ENCODE results near the gene C1QTNF12. TPM values are rescaled to one million over a fixed set of nuclear protein-coding genes. Genes with fewer than 3 reads are reported as not detected.

C1QTNF12 gene
- total and polyA plus RNA-seq, 7 donors = 1.9 to 28.7 (median 17.6) TPM; not detected in 2

GRCh38 chr1:1259119-1259488 is 12.6 kb upstream of the C1QTNF12 start:
- H3K9me3 ChIP-seq = no peaks in the 10 kb centered on the region
- no peaks in the 10 kb centered on the region for H3K27me3 ChIP-seq
- no peak overlapping the region for H3K4me3 ChIP-seq
- no peak for TF ChIP-seq EP300 (IDR thresholded peaks at IDR 0.05)
- no peak for TF ChIP-seq POLR2AphosphoS5 (IDR thresholded peaks at IDR 0.05)
- TF ChIP-seq CTCF (IDR thresholded peaks at IDR 0.05) = no peak
- TF ChIP-seq POLR2A (IDR thresholded peaks at IDR 0.05) = no peak
- H3K36me3 ChIP-seq = peaks cover 32 to 86% (median 55%) of the 10 kb centered on the region in 4 donors
- peaks cover 0 to 4% (median 0%) of the 10 kb centered on the region in 4 donors for H3K4me1 ChIP-seq
- 95 to 96% methylated on average over 22 of the region's 22 CpGs for WGBS, 2 donors
- no peak overlapping the region for H3K27ac ChIP-seq
- intact Hi-C loops (cut with DNase I) = no loop called here
- no peak for DNase-seq

GRCh38 chr1:1256956-1257871 is 10.7 kb upstream of the C1QTNF12 start:
- Histone ChIP-seq H3K9me3 (no peaks in the 10 kb centered on the region), H3K36me3 (peaks cover 26 to 84% (median 46%) of the 10 kb centered on the region in 4 donors), H3K4me1 (no peaks in the 10 kb centered on the region), H3K27ac (no peak overlapping the region), H3K4me3 (no peak overlapping the region), H3K27me3 (no peaks in the 10 kb centered on the region)
- TF ChIP-seq EP300 (IDR thresholded peaks at IDR 0.05) (no peak), CTCF (IDR thresholded peaks at IDR 0.05) (no peak), POLR2AphosphoS5 (IDR thresholded peaks at IDR 0.05) (no peak), POLR2A (IDR thresholded peaks at IDR 0.05) (no peak)
- no peak for DNase-seq
- intact Hi-C loops (cut with DNase I) = no loop called here
- 95% methylated on average over 31 of the region's 31 CpGs for WGBS, 2 donors

DNA sequence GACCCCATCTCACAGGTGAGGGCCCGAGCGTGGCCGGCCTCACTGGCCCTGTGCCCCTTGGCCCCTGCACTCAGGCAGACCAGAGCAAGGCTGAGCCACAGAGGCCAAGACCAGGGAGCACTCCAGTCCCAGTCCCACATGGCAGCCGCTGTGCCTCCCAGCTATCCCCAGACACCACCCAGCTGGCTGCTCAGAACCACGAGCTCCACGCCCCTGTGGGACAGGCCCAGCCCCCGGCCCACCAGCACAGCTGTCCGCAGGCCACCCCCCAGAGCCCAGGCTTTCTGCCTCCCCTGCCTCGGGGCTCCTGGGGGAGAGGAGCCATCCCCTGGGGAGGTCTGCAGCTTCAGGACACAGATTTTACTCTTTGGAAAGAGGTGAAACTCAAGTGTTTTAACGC is 9.1 kb upstream of the C1QTNF12 start:
- H3K27me3 ChIP-seq = no peaks in the 10 kb centered on the region
- TF ChIP-seq POLR2A (IDR thresholded peaks at IDR 0.05) = no peak
- no peak for TF ChIP-seq POLR2AphosphoS5 (IDR thresholded peaks at IDR 0.05)
- TF ChIP-seq EP300 (IDR thresholded peaks at IDR 0.05) = no peak
- no peak for TF ChIP-seq CTCF (IDR thresholded peaks at IDR 0.05)
- WGBS, 2 donors = 90 to 92% methylated on average over 10 of the region's 10 CpGs
- no peak overlapping the region for H3K27ac ChIP-seq
- DNase-seq = no peak
- H3K4me3 ChIP-seq = no peak overlapping the region
- H3K4me1 ChIP-seq = no peaks in the 10 kb centered on the region
- peaks cover 22 to 73% (median 40%) of the 10 kb centered on the region in 4 donors for H3K36me3 ChIP-seq
- H3K9me3 ChIP-seq = no peaks in the 10 kb centered on the region
- intact Hi-C loops (cut with DNase I) = no loop called here

DNA sequence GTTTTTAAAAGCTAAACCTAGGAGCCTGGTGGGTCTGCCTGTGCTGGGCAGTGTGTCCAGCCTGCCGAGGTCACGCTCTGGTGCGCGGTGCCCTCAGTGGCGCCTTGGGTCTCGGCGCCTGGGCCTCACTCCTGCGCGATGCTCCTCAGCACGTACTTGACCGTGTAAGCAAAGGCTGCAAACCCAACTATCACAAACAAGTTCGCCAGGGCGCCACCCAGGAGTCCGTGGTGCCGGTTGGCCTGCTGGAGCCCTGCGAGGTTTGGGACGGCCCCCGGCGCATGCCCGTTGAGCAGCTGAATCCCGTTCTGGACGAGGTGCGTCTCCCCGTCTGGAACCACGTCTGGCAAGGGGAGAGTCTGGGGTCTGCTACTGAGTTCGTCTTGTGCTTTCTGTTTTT is 8.6 kb upstream of the C1QTNF12 start:
- intact Hi-C loops (cut with DNase I) = no loop called here
- Histone ChIP-seq H3K9me3 (no peaks in the 10 kb centered on the region), H3K27ac (no peak overlapping the region), H3K36me3 (peaks cover 22 to 68% (median 36%) of the 10 kb centered on the region in 4 donors), H3K4me3 (no peak overlapping the region), H3K27me3 (no peaks in the 10 kb centered on the region), H3K4me1 (no peaks in the 10 kb centered on the region)
- TF ChIP-seq POLR2AphosphoS5 (IDR thresholded peaks at IDR 0.05) (no peak), POLR2A (IDR thresholded peaks at IDR 0.05) (no peak), CTCF (IDR thresholded peaks at IDR 0.05) (no peak), EP300 (IDR thresholded peaks at IDR 0.05) (no peak)
- WGBS, 2 donors = 94 to 96% methylated on average over 26 of the region's 26 CpGs
- no peak for DNase-seq

All from sigmoid colon (tissue), 7 donors.